NCI-H2081 treated with DMSO at 0.1 percent for 48 hours (cell line): ENCODE data around the gene COX5B.
"Not testable (repeated sequence)": the region's sequence is repeated elsewhere in the genome, so short reads cannot be mapped to it uniquely, and the experiment has no call there.

Experiments
- DNase-seq: peaks from one replicate; lab custom pipeline; 2025; lab: John Stamatoyannopoulos, UW

The COX5B gene

GRCh38 chr2:97645695-97646629 lies at the start of gene COX5B:
COX5B (plus strand) TSS chr2:97646062; CDS start chr2:97646087, 25 bp downstream.
- DNase-seq: peak; percentile 92

GRCh38 chr2:97596180-97596579 lies 49.7 kb upstream of the COX5B start:
- DNase-seq: not testable (repeated sequence)

GRCh38 chr2:97601537-97601936 lies 44.3 kb upstream of the COX5B start:
- DNase-seq: not testable (repeated sequence)

GRCh38 chr2:97605109-97605508 lies 40.8 kb upstream of the COX5B start:
- not testable (repeated sequence) for DNase-seq

- DNase-seq: not testable (repeated sequence)
Observed at GRCh38 chr2:97605524-97606339, 40.1 kb upstream of the COX5B start.

- DNase-seq: not testable (repeated sequence)
Observed at GRCh38 chr2:97608745-97609144, 37.1 kb upstream of the COX5B start.

GRCh38 chr2:97611895-97612294 lies 34.0 kb upstream of the COX5B start:
- DNase-seq: not testable (repeated sequence)

- DNase-seq: not testable (repeated sequence)
Observed at GRCh38 chr2:97615746-97616145, 30.1 kb upstream of the COX5B start.

GRCh38 chr2:97617911-97618310 lies 28.0 kb upstream of the COX5B start:
- no peak for DNase-seq

- not testable (repeated sequence) for DNase-seq
Observed at GRCh38 chr2:97618939-97619827, 26.7 kb upstream of the COX5B start.

GRCh38 chr2:97620492-97620891 lies 25.4 kb upstream of the COX5B start:
- not testable (repeated sequence) for DNase-seq

GRCh38 chr2:97622976-97623375 lies 22.9 kb upstream of the COX5B start:
- not testable (repeated sequence) for DNase-seq

- DNase-seq: not testable (repeated sequence)
Observed at GRCh38 chr2:97625354-97626048, 20.4 kb upstream of the COX5B start.

GRCh38 chr2:97626049-97626430 lies 19.8 kb upstream of the COX5B start:
- not testable (repeated sequence) for DNase-seq

- DNase-seq: no peak
Observed at GRCh38 chr2:97644023-97644717, 1.7 kb upstream of the COX5B start.

- DNase-seq: no peak
Observed at GRCh38 chr2:97645112-97645694, 659 bp upstream of the COX5B start.

GRCh38 chr2:97646977-97647376 lies 1.1 kb downstream of the COX5B start:
- DNase-seq: no peak

- no peak for DNase-seq
Observed at GRCh38 chr2:97651114-97651513, 5.3 kb downstream of the COX5B start.

GRCh38 chr2:97653473-97653872 lies 7.6 kb downstream of the COX5B start:
- no peak for DNase-seq

GRCh38 chr2:97653874-97654273 lies 8.0 kb downstream of the COX5B start:
- DNase-seq: no peak
